Neural cell (in vitro differentiated cells): Measurements from ENCODE around the gene SCCPDH. TPM values are rescaled to one million over a fixed set of nuclear protein-coding genes. Genes with fewer than 3 reads are reported as not detected.

Source experiments
- H2AFZ ChIP-seq: fragments of 200-600, 300-800 bp; sonication (generic), shearing (Covaris generic); 2 replicates; pipeline ENCODE4 v1.6.0; 2014; ENCODE audit warnings: low read depth, mild to moderate bottlenecking, antibody characterized with exemption, low read length, moderate library complexity
- H3F3A ChIP-seq: fragments of 200-600 bp; shearing (Covaris generic); 2 replicates; pipeline ENCODE4 v1.6.1; 2016; ENCODE audit warnings: mild to moderate bottlenecking, moderate library complexity, mixed read lengths, antibody characterized with exemption, low read length; ENCODE audit not compliant: insufficient read depth, poor library complexity, severe bottlenecking
- H3K27ac ChIP-seq: fragments of 200-600, 300-800 bp; sonication (generic), shearing (Covaris generic); 2 replicates; pipeline ENCODE4 v1.5.1; 2014; ENCODE audit warnings: mild to moderate bottlenecking, low read length, moderate library complexity
- H3K27me3 ChIP-seq: fragments of 300-800, 200-600 bp; sonication (generic), shearing (Covaris generic); 2 replicates; pipeline ENCODE4 v1.6.0; 2014; ENCODE audit warnings: mild to moderate bottlenecking, low read depth, low read length, moderate library complexity; ENCODE audit not compliant: insufficient read depth
- H3K36me3 ChIP-seq: fragments of 300-800, 200-600 bp; sonication (generic), shearing (Covaris generic); 2 replicates; pipeline ENCODE4 v1.5.1; 2014; ENCODE audit warnings: mild to moderate bottlenecking, antibody characterized with exemption, low read length, moderate library complexity; ENCODE audit not compliant: insufficient read depth
- H3K4me2 ChIP-seq: fragments of 300-800, 200-600 bp; sonication (generic), shearing (Covaris generic); 2 replicates; pipeline ENCODE4 v1.6.0; 2014; ENCODE audit warnings: mild to moderate bottlenecking, low read length
- H3K4me3 ChIP-seq: fragments of 300-800, 200-600 bp; sonication (generic), shearing (Covaris generic); 2 replicates; pipeline ENCODE4 v1.5.1; 2014; ENCODE audit warnings: mild to moderate bottlenecking, low read length, moderate library complexity
- H3K79me2 ChIP-seq: fragments of 200-600 bp; shearing (Covaris generic); replicated peaks from 2 replicates; pipeline ENCODE4 v1.6.0; 2014; ENCODE audit warnings: mild to moderate bottlenecking, low read length, moderate library complexity; ENCODE audit not compliant: insufficient read depth
- H3K9ac ChIP-seq: fragments of 300-800, 200-600 bp; sonication (generic), shearing (Covaris generic); 2 replicates; pipeline ENCODE4 v1.6.1; 2016; ENCODE audit warnings: mild to moderate bottlenecking, low read length, mixed read lengths
- H3K9me2 ChIP-seq: fragments of 200-600 bp; shearing (Covaris generic); 2 replicates; pipeline ENCODE4 v1.6.1; 2016; ENCODE audit warnings: mild to moderate bottlenecking, low read length, mixed read lengths; ENCODE audit not compliant: insufficient read depth
- H3K9me3 ChIP-seq: fragments of 200-600, 300-800 bp; sonication (generic), shearing (Covaris generic); 2 replicates; pipeline ENCODE4 v1.6.1; 2016; ENCODE audit warnings: mild to moderate bottlenecking, mixed run types, low read length, moderate library complexity, mixed read lengths
- H4K20me1 ChIP-seq: fragments of 200-600 bp; shearing (Covaris generic); 2 replicates; pipeline ENCODE4 v1.6.1; 2016; ENCODE audit warnings: mild to moderate bottlenecking, mixed run types; ENCODE audit not compliant: insufficient read depth
- EP300 ChIP-seq: fragments of 450-650 bp; conservative IDR thresholded peaks from 2 replicates; pipeline ENCODE4 v1.6.1; 2014; ENCODE audit warnings: antibody characterized with exemption, mild to moderate bottlenecking, moderate library complexity; ENCODE audit not compliant: poor library complexity, severe bottlenecking
- EZH2 ChIP-seq: fragments of 200-600, 300-800 bp; shearing (Covaris generic), sonication (generic); IDR thresholded peaks from 2 replicates; pipeline ENCODE4 v1.6.1; 2014; ENCODE audit warnings: antibody characterized with exemption, low read length, borderline replicate concordance, mild to moderate bottlenecking; ENCODE audit not compliant: insufficient read depth, poor library complexity, severe bottlenecking
- MXI1 ChIP-seq: fragments of 450-650 bp; conservative IDR thresholded peaks from 2 replicates; pipeline ENCODE4 v1.6.1; 2014; ENCODE audit warnings: antibody characterized with exemption, mild to moderate bottlenecking; ENCODE audit not compliant: poor library complexity, severe bottlenecking
- POLR2AphosphoS5 ChIP-seq: IDR thresholded peaks from 2 replicates; pipeline ENCODE4 v1.6.1; 2012
- RAD21 ChIP-seq: fragments of 450-650 bp; conservative IDR thresholded peaks from 2 replicates; pipeline ENCODE4 v1.6.1; 2014; ENCODE audit warnings: antibody characterized with exemption, mild to moderate bottlenecking, moderate library complexity
- SMC3 ChIP-seq: fragments of 450-650 bp; conservative IDR thresholded peaks from 2 replicates; pipeline ENCODE4 v1.6.1; 2014; ENCODE audit warnings: antibody characterized with exemption, mild to moderate bottlenecking, moderate library complexity; ENCODE audit not compliant: poor library complexity
- TAF1 ChIP-seq: IDR thresholded peaks from 2 replicates; pipeline ENCODE4 v1.6.1; 2012; ENCODE audit warnings: low read depth
- polyA plus RNA-seq: library from polyadenylated mRNA; depleted of rRNA; stranded (reverse); fragments of >200 nt; gene quantifications from 2 replicates; pipeline ENCODE4 v1.2.3, GENCODE V29; 2014
- TF ChIP-seq, protein P1 (sequence below): fragments of 450-650 bp; IDR thresholded peaks from 2 replicates; pipeline ENCODE4 v1.5.1; 2014; ENCODE audit warnings: antibody characterized with exemption, mild to moderate bottlenecking, moderate library complexity; ENCODE audit not compliant: poor library complexity, severe bottlenecking
- TF ChIP-seq, protein P2 (sequence below): IDR thresholded peaks from 2 replicates; pipeline ENCODE4 v1.6.1; 2012; ENCODE audit warnings: borderline replicate concordance

The SCCPDH gene
- polyA plus RNA-seq, 1 donor from 2014 or later = 94.2 TPM

DNA sequence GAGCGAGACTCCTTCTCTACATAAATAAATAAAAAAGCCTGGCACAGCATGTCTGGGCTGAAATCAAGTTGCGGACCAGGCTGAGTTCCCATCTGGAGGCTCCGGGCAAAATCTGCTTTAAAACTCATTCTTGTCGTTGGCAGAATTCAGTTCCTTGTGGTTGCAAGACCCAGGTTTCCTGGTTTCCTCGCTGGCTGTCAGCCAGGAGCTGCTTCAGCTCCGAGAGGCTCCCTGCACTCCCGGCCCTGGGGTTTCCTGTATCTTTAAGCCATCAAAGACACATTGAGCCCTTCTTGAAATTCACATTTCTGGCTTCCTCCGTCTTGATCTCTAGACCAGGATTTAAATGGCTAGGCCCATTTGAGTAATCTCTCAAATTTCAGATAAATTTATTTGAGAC, 20.6 kb upstream of the SCCPDH start:
- Histone ChIP-seq H3K9me2 (no peaks in the 10 kb centered on the region), H3K9me3 (no peaks in the 10 kb centered on the region), H3K79me2 (no peaks in the 10 kb centered on the region), H4K20me1 (no peaks in the 10 kb centered on the region), H3K4me3 (no peak overlapping the region), H2AFZ (no peak overlapping the region), H3F3A (no peaks in the 10 kb centered on the region), H3K36me3 (no peaks in the 10 kb centered on the region), H3K27me3 (no peaks in the 10 kb centered on the region), H3K27ac (no peak overlapping the region), H3K4me2 (no peak overlapping the region), H3K9ac (no peak overlapping the region)
- TF ChIP-seq EZH2 (no peak), SMC3 (no peak), EP300 (no peak), RAD21 (no peak), POLR2AphosphoS5 (no peak), TAF1 (no peak), MXI1 (no peak)
- TF ChIP-seq, protein P1, sequence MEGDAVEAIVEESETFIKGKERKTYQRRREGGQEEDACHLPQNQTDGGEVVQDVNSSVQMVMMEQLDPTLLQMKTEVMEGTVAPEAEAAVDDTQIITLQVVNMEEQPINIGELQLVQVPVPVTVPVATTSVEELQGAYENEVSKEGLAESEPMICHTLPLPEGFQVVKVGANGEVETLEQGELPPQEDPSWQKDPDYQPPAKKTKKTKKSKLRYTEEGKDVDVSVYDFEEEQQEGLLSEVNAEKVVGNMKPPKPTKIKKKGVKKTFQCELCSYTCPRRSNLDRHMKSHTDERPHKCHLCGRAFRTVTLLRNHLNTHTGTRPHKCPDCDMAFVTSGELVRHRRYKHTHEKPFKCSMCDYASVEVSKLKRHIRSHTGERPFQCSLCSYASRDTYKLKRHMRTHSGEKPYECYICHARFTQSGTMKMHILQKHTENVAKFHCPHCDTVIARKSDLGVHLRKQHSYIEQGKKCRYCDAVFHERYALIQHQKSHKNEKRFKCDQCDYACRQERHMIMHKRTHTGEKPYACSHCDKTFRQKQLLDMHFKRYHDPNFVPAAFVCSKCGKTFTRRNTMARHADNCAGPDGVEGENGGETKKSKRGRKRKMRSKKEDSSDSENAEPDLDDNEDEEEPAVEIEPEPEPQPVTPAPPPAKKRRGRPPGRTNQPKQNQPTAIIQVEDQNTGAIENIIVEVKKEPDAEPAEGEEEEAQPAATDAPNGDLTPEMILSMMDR = no peak
- TF ChIP-seq, protein P2, sequence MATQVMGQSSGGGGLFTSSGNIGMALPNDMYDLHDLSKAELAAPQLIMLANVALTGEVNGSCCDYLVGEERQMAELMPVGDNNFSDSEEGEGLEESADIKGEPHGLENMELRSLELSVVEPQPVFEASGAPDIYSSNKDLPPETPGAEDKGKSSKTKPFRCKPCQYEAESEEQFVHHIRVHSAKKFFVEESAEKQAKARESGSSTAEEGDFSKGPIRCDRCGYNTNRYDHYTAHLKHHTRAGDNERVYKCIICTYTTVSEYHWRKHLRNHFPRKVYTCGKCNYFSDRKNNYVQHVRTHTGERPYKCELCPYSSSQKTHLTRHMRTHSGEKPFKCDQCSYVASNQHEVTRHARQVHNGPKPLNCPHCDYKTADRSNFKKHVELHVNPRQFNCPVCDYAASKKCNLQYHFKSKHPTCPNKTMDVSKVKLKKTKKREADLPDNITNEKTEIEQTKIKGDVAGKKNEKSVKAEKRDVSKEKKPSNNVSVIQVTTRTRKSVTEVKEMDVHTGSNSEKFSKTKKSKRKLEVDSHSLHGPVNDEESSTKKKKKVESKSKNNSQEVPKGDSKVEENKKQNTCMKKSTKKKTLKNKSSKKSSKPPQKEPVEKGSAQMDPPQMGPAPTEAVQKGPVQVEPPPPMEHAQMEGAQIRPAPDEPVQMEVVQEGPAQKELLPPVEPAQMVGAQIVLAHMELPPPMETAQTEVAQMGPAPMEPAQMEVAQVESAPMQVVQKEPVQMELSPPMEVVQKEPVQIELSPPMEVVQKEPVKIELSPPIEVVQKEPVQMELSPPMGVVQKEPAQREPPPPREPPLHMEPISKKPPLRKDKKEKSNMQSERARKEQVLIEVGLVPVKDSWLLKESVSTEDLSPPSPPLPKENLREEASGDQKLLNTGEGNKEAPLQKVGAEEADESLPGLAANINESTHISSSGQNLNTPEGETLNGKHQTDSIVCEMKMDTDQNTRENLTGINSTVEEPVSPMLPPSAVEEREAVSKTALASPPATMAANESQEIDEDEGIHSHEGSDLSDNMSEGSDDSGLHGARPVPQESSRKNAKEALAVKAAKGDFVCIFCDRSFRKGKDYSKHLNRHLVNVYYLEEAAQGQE = no peak

DNA sequence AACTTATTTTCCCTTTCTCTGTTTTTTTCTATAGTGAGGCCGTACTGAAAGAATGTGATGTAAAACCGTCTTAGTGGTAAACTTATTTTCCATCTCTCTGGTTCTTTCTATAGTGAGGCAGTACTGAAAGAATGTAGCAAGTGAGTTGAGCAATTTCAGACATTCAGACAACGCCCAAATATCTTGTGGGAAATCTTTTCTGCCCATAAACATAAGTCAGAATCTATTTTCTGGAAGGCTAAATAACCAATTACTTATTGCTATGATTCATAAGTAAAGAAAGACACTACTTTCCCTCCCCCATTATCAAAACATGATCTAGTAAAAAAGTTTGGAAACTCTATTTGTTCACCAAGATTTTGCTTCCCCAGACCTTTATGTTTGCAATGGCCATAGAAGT, 18.8 kb upstream of the SCCPDH start:
- H3K27me3 ChIP-seq = no peaks in the 10 kb centered on the region
- H3K9me3 ChIP-seq = no peaks in the 10 kb centered on the region
- H3K4me3 ChIP-seq = no peak overlapping the region
- H3K79me2 ChIP-seq = no peaks in the 10 kb centered on the region
- no peaks in the 10 kb centered on the region for H3K9me2 ChIP-seq
- H3K36me3 ChIP-seq = no peaks in the 10 kb centered on the region
- no peak overlapping the region for H3K9ac ChIP-seq
- no peak overlapping the region for H3K27ac ChIP-seq
- TF ChIP-seq RAD21 (no peak), MXI1 (no peak), SMC3 (no peak)
- H3K4me2 ChIP-seq = no peak overlapping the region
- H2AFZ ChIP-seq = no peak overlapping the region
- H3F3A ChIP-seq = no peaks in the 10 kb centered on the region
- no peaks in the 10 kb centered on the region for H4K20me1 ChIP-seq

DNA sequence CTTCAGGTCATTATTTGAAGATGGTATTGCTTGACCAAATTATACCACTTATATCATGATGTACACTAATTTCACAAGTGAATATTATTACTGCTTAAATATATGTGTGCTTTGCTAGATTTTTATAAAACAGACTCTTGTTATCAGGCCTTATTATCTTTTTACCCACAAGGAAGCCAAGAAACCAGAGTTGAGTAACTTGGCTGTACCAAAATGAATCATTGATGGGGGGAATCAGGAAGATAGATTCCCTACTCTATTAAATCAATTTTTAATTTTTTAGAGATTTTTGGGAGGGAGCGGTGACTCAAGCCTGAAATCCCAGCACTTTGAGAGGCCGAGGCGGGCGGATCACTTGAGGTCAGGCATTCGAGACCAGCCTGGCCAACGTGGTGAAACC, 16.0 kb upstream of the SCCPDH start:
- H3K27me3 ChIP-seq = no peaks in the 10 kb centered on the region
- H3K4me3 ChIP-seq = no peak overlapping the region
- H3K27ac ChIP-seq = no peak overlapping the region
- no peak overlapping the region for H3K9ac ChIP-seq
- H3K79me2 ChIP-seq = no peaks in the 10 kb centered on the region
- H3F3A ChIP-seq = no peaks in the 10 kb centered on the region
- no peak overlapping the region for H3K4me2 ChIP-seq
- H3K9me2 ChIP-seq = no peaks in the 10 kb centered on the region
- H4K20me1 ChIP-seq = no peaks in the 10 kb centered on the region
- no peaks in the 10 kb centered on the region for H3K9me3 ChIP-seq
- H3K36me3 ChIP-seq = no peaks in the 10 kb centered on the region
- H2AFZ ChIP-seq = no peak overlapping the region
- no peak for TF ChIP-seq EP300
- no peak for TF ChIP-seq MXI1
- no peak for TF ChIP-seq SMC3
- TF ChIP-seq EZH2 = no peak
- TF ChIP-seq, protein P2 = no peak
- TF ChIP-seq POLR2AphosphoS5 = no peak
- TF ChIP-seq, protein P1 = no peak
- no peak for TF ChIP-seq RAD21
- TF ChIP-seq TAF1 = no peak
